HL-60/S4 (cell line): Measurements from ENCODE around the gene PMF1.
"Not testable (repeated sequence)": the region's sequence is repeated elsewhere in the genome, so short reads cannot be mapped to it uniquely, and the experiment has no call there.

Experiments used
- in situ Hi-C: fragments of 300-500 bp; cut with MboI; formaldehyde crosslinking; loops from 2 replicates; pipeline ENCODE4 v1.14.3; 2022; ENCODE audit warnings: low sequenced_read_pairs

Gene PMF1

GRCh38 chr1:156195853-156196252 lies 17.0 kb upstream of the PMF1 start:
- in situ Hi-C loops = no loop called here

- in situ Hi-C loops = no loop called here
These were observed 16.4 kb upstream of the PMF1 start for GRCh38 chr1:156196445-156196844.

- in situ Hi-C loops = no loop called here
These were observed 13.9 kb upstream of the PMF1 start for GRCh38 chr1:156198831-156199349.

- in situ Hi-C loops = no loop called here
These were observed 12.8 kb upstream of the PMF1 start for GRCh38 chr1:156200044-156200443.

DNA sequence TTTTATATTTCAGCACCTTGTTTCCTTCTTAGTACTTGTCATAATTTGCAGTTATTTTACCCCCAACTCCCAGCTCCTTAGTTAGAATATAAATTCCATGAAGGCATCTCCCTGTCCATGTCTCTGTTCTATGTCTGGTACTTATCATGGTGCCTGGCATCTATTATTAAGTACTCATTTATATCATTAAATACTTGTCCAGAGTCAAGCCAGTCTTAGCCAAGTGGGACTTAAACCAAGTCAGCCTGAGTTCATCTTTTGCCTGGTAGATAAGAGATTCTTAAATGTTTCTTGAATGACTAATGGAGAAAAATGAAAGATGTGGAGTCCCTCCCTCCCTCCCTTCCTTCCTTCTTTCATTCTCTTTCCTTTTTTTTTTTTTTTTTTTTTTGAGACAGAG lies 9.5 kb upstream of the PMF1 start:
- in situ Hi-C loops = no loop called here

- in situ Hi-C loops = no loop called here
These were observed 8.1 kb upstream of the PMF1 start for GRCh38 chr1:156204686-156205085.

- in situ Hi-C loops = no loop called here
These were observed 1.6 kb upstream of the PMF1 start for GRCh38 chr1:156211243-156211642.

- in situ Hi-C loops = no loop called here
These were observed 677 bp upstream of the PMF1 start for GRCh38 chr1:156212130-156212529.

- in situ Hi-C loops = no loop called here
These were observed 798 bp downstream of the PMF1 start for GRCh38 chr1:156213644-156213966.

- in situ Hi-C loops = no loop called here
These were observed 1.4 kb downstream of the PMF1 start for GRCh38 chr1:156214024-156214748.

GRCh38 chr1:156216361-156217086 lies 3.7 kb downstream of the PMF1 start:
- in situ Hi-C loops = not testable (repeated sequence)

DNA sequence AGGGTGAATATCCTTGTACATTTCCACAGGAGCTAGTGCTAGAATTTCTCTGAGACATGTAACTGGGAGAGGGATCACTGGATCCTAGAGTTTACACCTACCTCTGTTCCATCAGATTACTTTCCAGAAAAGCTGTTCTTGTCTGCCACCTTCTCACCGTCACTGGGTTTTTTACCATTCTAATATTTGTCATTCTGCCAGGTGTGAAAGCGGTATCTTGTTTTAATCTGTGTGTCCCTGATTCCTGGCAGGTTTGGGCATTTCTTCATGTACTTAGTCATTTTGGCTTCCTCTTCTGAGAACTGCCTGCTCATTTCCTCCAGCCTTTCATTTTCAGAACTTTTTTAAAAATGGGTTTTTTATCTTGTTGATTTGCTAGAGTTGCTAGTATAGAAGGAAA lies 5.1 kb downstream of the PMF1 start:
- in situ Hi-C loops = no loop called here

DNA sequence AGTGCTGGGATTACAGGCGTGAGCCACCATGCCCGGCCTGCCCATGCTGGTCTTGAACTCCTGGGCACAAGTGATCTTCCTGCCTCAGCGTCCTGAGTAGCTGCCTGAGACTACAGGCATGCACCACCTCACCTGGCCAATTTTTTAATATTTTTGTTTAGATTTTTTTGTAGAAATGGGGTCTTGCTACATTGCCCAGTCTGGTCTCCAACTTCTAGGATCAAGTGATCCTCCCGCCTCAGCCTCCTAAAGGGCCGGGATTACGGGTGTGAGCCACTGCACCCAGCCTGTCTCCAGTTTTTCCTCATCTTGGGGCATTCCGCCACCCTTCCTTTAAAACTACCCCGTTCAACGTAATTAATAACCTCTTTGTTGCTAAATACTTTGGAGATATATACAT lies 7.4 kb downstream of the PMF1 start:
- in situ Hi-C loops = loop anchor here (5.0 to 10.0 kb wide), 2 partner anchors 73 to 135 kb away; partner anchors contain the start of gene MEX3A

DNA sequence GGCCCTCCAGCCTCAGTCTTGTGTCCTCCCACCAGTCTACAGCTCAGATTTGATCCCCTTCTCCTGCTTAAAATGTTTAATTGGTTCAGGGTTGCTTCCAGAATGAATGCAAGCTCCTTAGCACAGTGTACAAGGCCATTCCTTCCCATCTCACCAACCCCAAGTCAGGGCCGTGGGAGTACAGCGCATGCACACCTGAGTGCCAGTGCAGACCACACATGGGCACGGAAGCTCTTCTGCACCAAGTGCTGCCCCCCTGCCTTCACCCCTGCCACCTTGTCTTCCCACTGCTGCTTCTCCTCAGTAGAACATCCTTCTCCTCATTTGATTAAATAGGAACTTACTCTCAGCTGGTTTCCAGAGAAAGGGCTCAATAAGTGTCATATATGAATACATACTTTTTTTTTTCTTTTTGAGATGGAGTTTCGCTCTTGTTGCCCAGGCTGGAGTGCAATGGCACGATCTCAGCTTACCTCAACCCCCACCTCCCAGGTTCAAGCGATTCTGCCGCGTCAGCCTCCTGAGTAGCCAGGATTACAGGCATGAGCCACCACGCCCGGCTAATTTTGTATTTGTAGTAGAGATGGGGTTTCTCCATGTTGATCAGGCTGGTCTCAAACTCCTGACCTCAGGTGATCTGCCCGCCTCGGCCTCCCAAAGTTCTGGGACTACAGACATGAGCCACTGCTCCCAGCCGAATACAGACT lies 9.3 kb downstream of the PMF1 start:
- in situ Hi-C loops = loop anchor here (5.0 to 10.0 kb wide), 2 partner anchors 75 to 137 kb away; partner anchors contain the start of gene MEX3A

- in situ Hi-C loops = loop anchor here (10.0 kb wide), 1 partner anchor 141 kb away; the partner anchor contains the start of gene MEX3A
These were observed 12.8 kb downstream of the PMF1 start for GRCh38 chr1:156225677-156226014.

- in situ Hi-C loops = loop anchor here (10.0 kb wide), 1 partner anchor 141 kb away; the partner anchor contains the start of gene MEX3A
These were observed 13.3 kb downstream of the PMF1 start for GRCh38 chr1:156226116-156226538.

DNA sequence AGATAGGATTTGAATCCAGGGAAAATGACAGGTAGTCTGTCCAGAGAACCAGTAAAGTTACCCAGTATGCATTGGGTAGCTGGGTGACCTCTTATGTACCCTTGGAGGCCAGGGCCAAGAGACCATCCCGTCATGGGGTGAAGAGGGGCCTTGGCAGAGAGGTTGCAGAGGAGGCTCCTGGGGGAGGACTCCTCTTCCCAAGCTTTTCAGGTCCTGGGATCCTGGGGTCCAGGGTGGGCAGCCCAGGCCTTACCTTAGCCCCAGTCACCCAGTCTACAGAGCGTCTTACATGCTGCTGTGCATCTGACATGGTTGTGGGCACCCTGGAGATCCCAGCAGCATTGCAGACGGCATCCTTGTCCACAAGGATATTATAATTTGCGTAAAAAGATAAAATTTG lies 14.0 kb downstream of the PMF1 start:
- in situ Hi-C loops = loop anchor here (10.0 kb wide), 1 partner anchor 142 kb away; the partner anchor contains the start of gene MEX3A

DNA sequence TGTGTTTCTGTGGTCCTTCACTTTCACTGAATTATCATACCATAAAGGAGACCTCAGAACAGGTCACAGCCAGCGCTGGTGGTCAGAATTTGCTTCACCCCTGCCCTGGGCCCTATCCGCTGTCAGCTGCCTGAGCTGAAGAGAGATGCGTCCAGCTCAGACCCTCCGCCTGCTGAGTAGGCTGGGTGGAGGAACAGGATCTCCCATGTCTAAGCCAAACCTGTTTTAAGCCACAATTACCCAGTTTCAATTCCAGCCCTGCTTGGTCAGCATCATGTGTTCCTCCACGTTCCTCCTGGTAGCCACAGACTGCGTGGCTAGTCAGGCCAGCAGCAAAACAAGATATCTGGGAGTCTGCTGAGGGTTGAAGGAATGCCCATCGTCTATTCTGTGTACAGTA lies 15.7 kb downstream of the PMF1 start:
- in situ Hi-C loops = loop anchor here (10.0 kb wide), 1 partner anchor 144 kb away; the partner anchor contains the start of gene MEX3A

GRCh38 chr1:156229809-156230472 lies 17.1 kb downstream of the PMF1 start:
- in situ Hi-C loops = loop anchor here (10.0 kb wide), 1 partner anchor 145 kb away; the partner anchor contains the start of gene MEX3A

DNA sequence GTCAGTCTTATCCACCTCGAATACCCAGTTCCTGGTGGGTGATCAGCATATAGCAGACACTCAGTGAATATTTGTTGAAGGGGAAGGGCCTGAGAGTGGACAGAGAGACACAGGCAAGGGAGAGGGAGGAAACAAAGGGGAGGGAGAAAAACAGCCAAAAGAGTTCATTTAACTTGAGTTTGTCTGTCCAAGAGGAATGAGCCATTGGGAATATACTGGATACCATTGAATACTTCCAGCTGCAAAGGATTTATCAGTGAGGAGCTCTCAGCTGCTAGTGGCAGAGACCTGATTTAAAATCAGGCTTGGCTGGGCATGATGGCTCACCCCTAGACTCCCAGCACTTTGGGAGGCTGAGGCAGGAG lies 17.6 kb downstream of the PMF1 start:
- in situ Hi-C loops = no loop called here
